ENCODE data around the gene RASAL2.

The RASAL2 gene

GRCh38 chr1:178134061-178134460, 40.2 kb downstream of the RASAL2 start:
- DNase-seq (ENCODE audit: low read depth): peak; percentile 55
- TF ChIP-seq CTCF (IDR thresholded peaks at IDR 0.05; ENCODE audit: control insufficient read depth, insufficient read depth, low read depth, low read length, missing control alignments): no peak

GRCh38 chr1:178137238-178137637, 43.3 kb downstream of the RASAL2 start:
- no peak overlapping the region for H3K4me3 ChIP-seq (ENCODE audit: control insufficient read depth, low read depth, low read length)
- TF ChIP-seq CTCF (IDR thresholded peaks at IDR 0.05; ENCODE audit: control insufficient read depth, insufficient read depth, low read depth, low read length, missing control alignments): no peak
- DNase-seq (ENCODE audit: low read depth): no peak

More at GRCh38 chr1:178134061-178134460, 40.2 kb downstream of the RASAL2 start:
- H3K4me3 ChIP-seq (ENCODE audit: control insufficient read depth, low read depth, low read length): no peak overlapping the region

GRCh38 chr1:178142806-178143205, 48.9 kb downstream of the RASAL2 start:
- no peak overlapping the region for H3K4me3 ChIP-seq (ENCODE audit: control insufficient read depth, low read depth, low read length)
- no peak for DNase-seq (ENCODE audit: low read depth)
- no peak for TF ChIP-seq CTCF (IDR thresholded peaks at IDR 0.05; ENCODE audit: control insufficient read depth, insufficient read depth, low read depth, low read length, missing control alignments)

GRCh38 chr1:178143730-178144690, 50.1 kb downstream of the RASAL2 start:
- no peak overlapping the region for H3K4me3 ChIP-seq (ENCODE audit: control insufficient read depth, low read depth, low read length)
- no peak for DNase-seq (ENCODE audit: low read depth)
- no peak for TF ChIP-seq CTCF (IDR thresholded peaks at IDR 0.05; ENCODE audit: control insufficient read depth, insufficient read depth, low read depth, low read length, missing control alignments)

GRCh38 chr1:178145605-178146004, 51.7 kb downstream of the RASAL2 start:
- TF ChIP-seq CTCF (IDR thresholded peaks at IDR 0.05; ENCODE audit: control insufficient read depth, insufficient read depth, low read depth, low read length, missing control alignments): no peak
- no peak for DNase-seq (ENCODE audit: low read depth)
- H3K4me3 ChIP-seq (ENCODE audit: control insufficient read depth, low read depth, low read length): no peak overlapping the region

- DNase-seq (ENCODE audit: low read depth): no peak
- no peak for TF ChIP-seq CTCF (IDR thresholded peaks at IDR 0.05; ENCODE audit: control insufficient read depth, insufficient read depth, low read depth, low read length, missing control alignments)
- no peak overlapping the region for H3K4me3 ChIP-seq (ENCODE audit: control insufficient read depth, low read depth, low read length)
Observed at GRCh38 chr1:178146436-178146835, 52.5 kb downstream of the RASAL2 start.
